Small intestine (tissue), 7 donors: ENCODE data around the gene KRTAP10-4. TPM values are rescaled to one million over a fixed set of nuclear protein-coding genes. Genes with fewer than 3 reads are reported as not detected.
"Not testable (repeated sequence)": the region's sequence is repeated elsewhere in the genome, so short reads cannot be mapped to it uniquely, and the experiment has no call there.

Experiments used
- DNase-seq, 2 donors: peaks; one replicate each; pipeline versions ENCODE4 v3.0.0 to v3.0.0-alpha.2; 2013
- FAIRE-seq: peaks from 2 replicates; lab custom pipeline; 2012; peaks lifted over from hg19 to GRCh38; lab: Jason Lieb, UNC
- H3K27ac ChIP-seq, 3 donors: one replicate each; pipeline ENCODE4 v1.5.1; 2013; ENCODE audit warnings: low read length in 2 of 3, mild to moderate bottlenecking in 2 of 3, control low read depth in 1 of 3, inconsistent platforms in 1 of 3, low read depth in 1 of 3, moderate library complexity in 1 of 3
- H3K27me3 ChIP-seq, 3 donors: one replicate each; pipeline ENCODE4 v1.6.1; 2013; ENCODE audit warnings: low read length in 3 of 3, inconsistent platforms in 1 of 3; ENCODE audit not compliant: control insufficient read depth in 3 of 3, insufficient read depth in 3 of 3
- H3K36me3 ChIP-seq, 3 donors: one replicate each; pipeline ENCODE4 v1.6.1; 2013; ENCODE audit warnings: low read length in 3 of 3, inconsistent platforms in 1 of 3, low read depth in 1 of 3, mild to moderate bottlenecking in 1 of 3, moderate library complexity in 1 of 3; ENCODE audit not compliant: control insufficient read depth in 3 of 3, insufficient read depth in 2 of 3
- H3K4me1 ChIP-seq, 3 donors: one replicate each; pipeline ENCODE4 v1.6.1; 2013; ENCODE audit warnings: low read length in 2 of 3, inconsistent platforms in 1 of 3, low read depth in 1 of 3, mild to moderate bottlenecking in 1 of 3, moderate library complexity in 1 of 3; ENCODE audit not compliant: control insufficient read depth in 3 of 3, insufficient read depth in 2 of 3
- H3K4me3 ChIP-seq, 3 donors: one replicate each; pipeline ENCODE4 v1.5.1; 2013; ENCODE audit warnings: low read length in 3 of 3, control low read depth in 1 of 3, inconsistent platforms in 1 of 3, low read depth in 1 of 3, mild to moderate bottlenecking in 1 of 3, moderate library complexity in 1 of 3
- H3K9me3 ChIP-seq, 2 donors: one replicate each; pipeline ENCODE4 v1.6.1; 2013; ENCODE audit warnings: low read depth in 1 of 2, low read length in 1 of 2; ENCODE audit not compliant: control insufficient read depth in 2 of 2, insufficient read depth in 1 of 2
- WGBS, 3 donors: extraction: QIAGEN DNeasy Blood & Tissue Kit; methylation state at CpG; one replicate each; pipeline ENCODE4 v1.1.7; 2013; 5-methylcytosine and 5-hydroxymethylcytosine counted together
- polyA plus RNA-seq, 4 donors: library from polyadenylated mRNA; stranded (reverse) in 3 of 4; unstranded in 1 of 4; fragments of 200-250 nt in 3 of 4; fragments of 120-200 nt in 1 of 4; gene quantifications; one replicate each; pipeline versions ENCODE4 v1.2.1 to v1.2.3, GENCODE V29; 2013
- donor health status: healthy with polysubstance abuse.
- donor health status: control.
- donor health status: control.
- donor health status: Bipolar disorder and iron deficiency.
- donor health status: healthy.

The KRTAP10-4 gene
- polyA plus RNA-seq, 4 donors = not detected

DNA sequence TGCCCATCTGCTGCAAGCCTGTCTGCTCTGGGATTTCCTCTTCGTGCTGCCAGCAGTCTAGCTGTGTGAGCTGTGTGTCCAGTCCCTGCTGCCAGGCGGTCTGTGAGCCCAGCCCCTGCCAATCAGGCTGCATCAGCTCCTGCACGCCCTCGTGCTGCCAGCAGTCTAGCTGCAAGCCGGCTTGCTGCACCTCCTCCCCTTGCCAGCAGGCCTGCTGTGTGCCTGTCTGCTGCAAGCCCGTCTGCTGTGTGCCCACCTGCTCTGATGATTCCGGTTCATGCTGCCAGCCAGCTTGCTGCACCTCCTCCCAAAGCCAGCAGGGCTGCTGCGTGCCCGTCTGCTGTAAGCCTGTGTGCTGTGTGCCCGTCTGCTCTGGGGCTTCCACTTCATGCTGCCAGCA, 27.6 kb downstream of the KRTAP10-4 start:
- H3K27me3 ChIP-seq = peaks cover 0 to 12% (median 0%) of the 10 kb centered on the region in 3 donors
- not testable (repeated sequence) for H3K4me1 ChIP-seq, DNase-seq, H3K27ac ChIP-seq, H3K4me3 ChIP-seq, H3K36me3 ChIP-seq, FAIRE-seq, H3K9me3 ChIP-seq
- 51 to 65% (median 54%) methylated on average over 10 of the region's 10 CpGs for WGBS, 3 donors

DNA sequence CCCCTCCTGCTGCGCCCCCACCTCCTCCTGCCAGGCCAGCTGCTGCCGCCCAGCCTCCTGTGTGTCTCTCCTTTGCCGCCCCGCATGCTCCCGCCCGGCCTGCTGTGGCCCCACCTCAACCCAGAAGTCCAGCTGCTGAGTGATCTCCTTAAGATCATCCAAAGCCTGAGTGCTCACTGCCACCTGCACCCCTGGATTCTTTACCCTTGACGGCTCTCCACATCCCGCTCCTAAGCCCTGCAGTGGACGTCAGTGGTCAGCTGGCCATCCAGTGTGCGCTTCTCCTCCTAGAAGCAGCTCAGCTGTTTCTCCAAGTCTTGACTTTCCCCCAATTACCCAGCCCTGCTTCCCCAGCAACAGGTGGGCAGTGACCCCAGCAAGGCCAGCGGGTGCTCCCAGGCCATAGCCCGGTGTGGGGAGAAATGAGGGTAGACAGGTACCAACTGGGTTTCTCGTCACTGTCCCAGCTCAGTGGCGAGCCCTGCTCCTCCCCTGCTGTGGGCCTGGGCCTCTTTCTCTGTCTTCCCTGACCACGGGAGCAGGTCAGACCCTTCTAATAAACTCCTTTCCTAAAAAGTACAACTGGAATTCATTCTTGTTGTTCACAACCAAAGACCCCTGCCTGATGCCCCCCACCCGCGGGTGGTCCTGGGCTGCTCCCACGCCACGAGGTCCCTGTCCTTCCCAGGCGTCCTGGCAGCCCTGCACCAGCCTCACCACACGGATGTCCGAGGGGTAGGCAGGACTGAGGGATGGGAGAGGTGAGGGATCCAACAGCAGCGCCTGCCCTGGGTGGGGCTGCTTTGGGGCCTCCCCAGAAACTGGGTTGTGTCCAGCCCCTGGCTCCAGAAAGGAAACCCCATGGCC, 28.3 kb downstream of the KRTAP10-4 start:
- peaks cover 0 to 8% of the 10 kb centered on the region in 2 donors for H3K9me3 ChIP-seq
- H3K4me1 ChIP-seq = no peaks in the 10 kb centered on the region
- no peak overlapping the region for H3K4me3 ChIP-seq
- DNase-seq (no peak), FAIRE-seq (no peak)
- 66 to 78% (median 72%) methylated on average over 22 to 23 of the region's 23 CpGs for WGBS, 3 donors
- no peaks in the 10 kb centered on the region for H3K36me3 ChIP-seq
- H3K27me3 ChIP-seq = peaks cover 0 to 12% (median 0%) of the 10 kb centered on the region in 3 donors
- no peak overlapping the region for H3K27ac ChIP-seq

DNA sequence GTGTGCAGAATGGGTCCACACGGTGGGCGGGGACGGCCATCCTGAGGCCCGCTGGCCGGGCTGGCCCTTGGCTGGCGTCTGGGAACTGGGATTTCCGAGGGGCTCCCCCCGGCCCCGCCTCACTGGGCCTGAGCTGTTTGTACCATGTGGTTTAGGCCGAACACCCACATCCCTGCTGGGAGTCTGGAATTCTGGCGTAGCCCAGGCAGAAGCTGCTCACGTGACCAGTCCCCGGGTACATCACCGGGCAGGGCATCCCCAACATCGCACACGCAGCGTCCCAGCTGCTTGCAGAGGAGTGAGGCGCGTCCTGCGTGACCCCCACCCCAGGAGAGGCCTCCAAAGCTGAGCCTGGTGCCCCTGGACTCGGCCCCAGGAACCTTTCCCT, 28.9 kb downstream of the KRTAP10-4 start:
- H3K4me1 ChIP-seq = no peaks in the 10 kb centered on the region
- no peaks in the 10 kb centered on the region for H3K36me3 ChIP-seq
- DNase-seq = no peak
- H3K9me3 ChIP-seq = peaks cover 0 to 8% of the 10 kb centered on the region in 2 donors
- no peak for FAIRE-seq
- H3K27me3 ChIP-seq = peaks cover 0 to 12% (median 0%) of the 10 kb centered on the region in 3 donors
- H3K27ac ChIP-seq = no peak overlapping the region
- 60 to 80% (median 68%) methylated on average over 15 to 21 of the region's 21 CpGs for WGBS, 3 donors
- H3K4me3 ChIP-seq = no peak overlapping the region

DNA sequence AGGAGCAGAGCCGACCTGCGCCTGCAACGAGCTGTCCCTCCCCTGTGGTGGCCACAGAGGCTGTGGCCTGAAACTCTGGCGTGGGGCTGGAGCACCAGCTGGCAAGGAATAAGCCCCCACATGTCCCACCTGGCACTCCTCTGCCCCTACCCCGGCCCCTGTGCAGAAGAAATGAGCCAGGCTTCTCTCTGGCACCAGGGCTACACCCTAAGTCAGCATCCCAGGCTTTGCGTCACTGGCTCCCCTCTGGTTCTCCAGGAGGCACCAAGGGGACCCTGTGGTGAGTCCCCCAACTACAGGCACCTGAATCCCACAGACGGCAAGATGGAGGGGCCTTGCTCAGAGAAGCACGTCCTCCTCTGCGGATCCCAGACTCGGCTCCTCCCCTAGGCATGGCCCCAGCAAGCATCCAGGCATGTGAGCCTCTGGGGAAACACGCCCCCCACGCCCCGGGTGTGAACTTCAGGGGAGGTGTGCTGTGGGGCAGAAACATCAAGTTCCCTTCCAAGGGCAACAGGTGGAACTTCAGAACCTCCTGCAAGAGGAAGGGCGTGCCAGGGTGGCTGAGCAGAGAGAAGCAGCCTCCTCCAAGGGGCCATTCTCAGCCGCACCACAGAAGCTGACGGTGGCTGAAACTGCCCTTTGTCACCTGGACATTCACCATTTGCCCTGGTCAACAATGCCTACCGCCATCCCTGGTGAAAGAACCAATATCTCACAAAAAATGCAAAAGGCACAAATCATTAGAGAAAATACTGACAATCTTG, 29.8 kb downstream of the KRTAP10-4 start:
- DNase-seq (no peak), FAIRE-seq (no peak)
- Histone ChIP-seq H3K27ac (no peak overlapping the region), H3K4me3 (no peak overlapping the region), H3K9me3 (peaks cover 0 to 8% of the 10 kb centered on the region in 2 donors), H3K36me3 (no peaks in the 10 kb centered on the region), H3K4me1 (no peaks in the 10 kb centered on the region), H3K27me3 (peaks cover 0 to 12% (median 0%) of the 10 kb centered on the region in 3 donors)
- 41 to 58% (median 45%) methylated on average over 17 of the region's 17 CpGs for WGBS, 3 donors

DNA sequence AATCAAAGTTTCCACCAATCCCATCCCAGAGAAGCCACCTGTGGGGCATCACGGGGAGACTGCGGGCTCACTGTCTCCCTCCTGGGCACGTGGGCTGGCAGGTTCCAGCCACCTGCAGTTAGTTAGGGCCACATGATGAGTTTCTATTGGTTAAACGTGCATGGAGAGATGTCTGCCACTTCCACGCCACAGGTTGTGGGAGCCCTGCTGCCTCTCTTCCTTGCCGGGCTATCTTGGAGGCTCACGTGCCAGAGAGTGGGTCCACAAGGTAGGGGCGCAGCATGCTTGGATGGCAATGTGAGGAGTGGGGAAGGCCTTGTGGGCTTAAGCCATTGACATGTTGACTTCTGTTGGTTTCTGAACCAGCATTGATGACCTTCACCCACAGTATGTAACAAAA, 30.4 kb downstream of the KRTAP10-4 start:
- Histone ChIP-seq H3K27me3 (peaks cover 0 to 12% (median 0%) of the 10 kb centered on the region in 3 donors), H3K9me3 (peaks cover 0 to 8% of the 10 kb centered on the region in 2 donors), H3K4me3 (no peak overlapping the region), H3K27ac (no peak overlapping the region), H3K36me3 (no peaks in the 10 kb centered on the region), H3K4me1 (no peaks in the 10 kb centered on the region)
- FAIRE-seq (no peak), DNase-seq (no peak)
- WGBS, 3 donors = 78 to 82% (median 78%) methylated on average over 8 of the region's 8 CpGs

DNA sequence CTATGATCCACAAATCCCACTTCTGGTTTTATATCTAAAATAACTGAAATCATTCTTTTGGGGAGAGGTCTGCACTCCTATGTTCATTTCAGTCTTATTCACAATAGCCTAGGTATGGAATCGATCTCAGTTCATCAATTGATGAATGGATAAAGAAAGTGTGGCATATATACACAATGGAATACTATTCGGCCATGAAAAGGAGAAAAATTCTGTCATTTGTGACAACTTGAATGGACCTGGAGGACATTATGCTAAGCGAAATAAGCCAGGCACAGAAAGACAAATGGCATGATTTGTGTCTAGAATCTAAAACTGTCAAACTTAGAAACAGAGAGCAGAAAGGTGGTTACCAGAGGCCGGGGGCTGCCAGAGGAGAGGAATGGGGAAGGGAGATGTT, 33.0 kb downstream of the KRTAP10-4 start:
- no peak for FAIRE-seq
- Histone ChIP-seq H3K9me3 (peaks cover 0 to 18% of the 10 kb centered on the region in 2 donors), H3K27ac (no peak overlapping the region), H3K27me3 (peaks cover 0 to 7% (median 0%) of the 10 kb centered on the region in 3 donors), H3K4me1 (no peaks in the 10 kb centered on the region), H3K4me3 (no peak overlapping the region), H3K36me3 (no peaks in the 10 kb centered on the region)
- 74 to 80% (median 76%) methylated on average over 4 of the region's 4 CpGs for WGBS, 3 donors
- no peak for DNase-seq

DNA sequence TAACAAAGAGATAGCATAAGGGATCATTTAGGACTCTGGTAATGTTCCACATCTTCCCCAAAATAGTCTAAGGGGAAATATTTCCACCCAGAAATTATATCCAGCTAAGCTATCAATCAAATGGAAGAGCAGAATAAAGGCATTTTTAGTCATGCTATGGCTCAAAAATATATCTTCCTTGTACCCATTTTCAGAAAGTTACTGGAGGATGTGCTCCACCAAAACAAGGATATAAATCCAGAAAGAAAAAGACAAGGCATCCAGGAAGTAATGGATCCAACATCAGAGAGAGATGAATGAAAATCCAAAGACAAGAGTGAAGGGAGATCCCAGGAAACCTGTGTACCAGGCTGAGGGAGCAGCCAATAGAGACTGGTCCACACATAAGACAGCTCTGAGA, 35.7 kb downstream of the KRTAP10-4 start:
- Histone ChIP-seq H3K27ac (no peak overlapping the region), H3K27me3 (no peaks in the 10 kb centered on the region), H3K36me3 (no peaks in the 10 kb centered on the region), H3K9me3 (peaks cover 0 to 18% of the 10 kb centered on the region in 2 donors), H3K4me1 (no peaks in the 10 kb centered on the region), H3K4me3 (no peak overlapping the region)
- FAIRE-seq = no peak
- no peak for DNase-seq

DNA sequence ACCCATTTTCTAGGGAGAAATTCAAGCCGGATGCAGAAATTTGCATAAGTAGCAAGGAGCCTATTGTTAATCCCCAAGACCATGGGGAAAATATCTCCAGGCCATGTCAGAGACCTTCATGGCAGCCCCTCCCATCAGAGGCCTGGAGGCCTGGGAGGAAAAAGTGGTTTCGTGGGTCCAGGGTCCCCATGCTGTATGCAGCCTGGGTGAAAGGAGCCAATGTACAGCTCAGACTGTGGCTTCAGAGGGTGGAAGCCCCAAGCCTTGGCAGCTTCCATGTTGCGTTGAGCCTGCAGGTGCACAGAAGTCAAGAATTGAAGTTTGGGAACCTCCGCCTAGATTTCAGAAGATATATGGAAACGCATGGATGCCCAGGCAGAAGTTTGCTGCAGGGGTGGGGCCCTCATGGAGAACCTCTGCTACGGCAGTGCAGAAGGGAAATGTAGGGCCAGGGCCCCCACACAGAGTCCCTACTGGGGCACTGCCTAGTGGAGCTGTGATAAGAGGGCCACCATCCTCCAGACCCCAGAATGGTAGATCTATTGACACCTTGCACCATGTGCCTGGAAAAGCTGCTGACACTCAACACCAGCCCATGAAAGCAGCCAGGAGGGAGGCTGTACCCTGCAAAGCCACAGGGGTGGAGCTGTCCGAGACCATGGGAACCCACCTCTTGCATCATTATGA, 36.8 kb downstream of the KRTAP10-4 start:
- not testable (repeated sequence) for H3K27ac ChIP-seq, H3K36me3 ChIP-seq, H3K27me3 ChIP-seq, FAIRE-seq, DNase-seq, H3K4me1 ChIP-seq, H3K4me3 ChIP-seq
- peaks cover 0 to 18% of the 10 kb centered on the region in 2 donors for H3K9me3 ChIP-seq
- 92 to 93% (median 92%) methylated on average over 7 of the region's 7 CpGs for WGBS, 3 donors
